ENCODE results near the gene GSE1.
"Not testable (repeated sequence)": the region's sequence is repeated elsewhere in the genome, so short reads cannot be mapped to it uniquely, and the experiment has no call there.

The GSE1 gene

GRCh38 chr16:85590506-85590832, 22.7 kb upstream of the GSE1 start:
- Histone ChIP-seq H3K36me3 (no peaks in the 10 kb centered on the region), H3K4me3 (ENCODE audit: low read depth in 1 of 2, low read length in 1 of 2) (no peak overlapping the region), H3K27ac (no peak overlapping the region), H3K27me3 (no peaks in the 10 kb centered on the region), H3K4me1 (ENCODE audit: control insufficient read depth in 1 of 2, insufficient read depth in 1 of 2, low read depth in 1 of 2, low read length in 1 of 2) (no peaks in the 10 kb centered on the region), H3K9me3 (no peaks in the 10 kb centered on the region)
- TF ChIP-seq CTCF (IDR thresholded peaks at IDR 0.05): no peak

GRCh38 chr16:85591381-85591780, 21.7 kb upstream of the GSE1 start:
- no peaks in the 10 kb centered on the region for H3K9me3 ChIP-seq
- H3K4me1 ChIP-seq (ENCODE audit: control insufficient read depth in 1 of 2, insufficient read depth in 1 of 2, low read depth in 1 of 2, low read length in 1 of 2): no peaks in the 10 kb centered on the region
- no peaks in the 10 kb centered on the region for H3K36me3 ChIP-seq
- TF ChIP-seq CTCF (IDR thresholded peaks at IDR 0.05): no peak
- no peak overlapping the region for H3K4me3 ChIP-seq (ENCODE audit: low read depth in 1 of 2, low read length in 1 of 2)
- no peak overlapping the region for H3K27ac ChIP-seq
- H3K27me3 ChIP-seq: no peaks in the 10 kb centered on the region

GRCh38 chr16:85592277-85592676, 20.8 kb upstream of the GSE1 start:
- H3K27ac ChIP-seq; H3K9me3 ChIP-seq; H3K27me3 ChIP-seq; H3K4me3 ChIP-seq (ENCODE audit: low read depth in 1 of 2, low read length in 1 of 2); H3K4me1 ChIP-seq (ENCODE audit: control insufficient read depth in 1 of 2, insufficient read depth in 1 of 2, low read depth in 1 of 2, low read length in 1 of 2); H3K36me3 ChIP-seq: not testable (repeated sequence)

GRCh38 chr16:85592700-85593493, 20.2 kb upstream of the GSE1 start:
- TF ChIP-seq CTCF (IDR thresholded peaks at IDR 0.05): no peak
- no peak overlapping the region for H3K27ac ChIP-seq
- H3K27me3 ChIP-seq: no peaks in the 10 kb centered on the region
- H3K4me3 ChIP-seq (ENCODE audit: low read depth in 1 of 2, low read length in 1 of 2): no peak overlapping the region
- H3K4me1 ChIP-seq (ENCODE audit: control insufficient read depth in 1 of 2, insufficient read depth in 1 of 2, low read depth in 1 of 2, low read length in 1 of 2): no peaks in the 10 kb centered on the region
- H3K36me3 ChIP-seq: no peaks in the 10 kb centered on the region
- H3K9me3 ChIP-seq: no peaks in the 10 kb centered on the region

- no peaks in the 10 kb centered on the region for H3K36me3 ChIP-seq
- H3K9me3 ChIP-seq: no peaks in the 10 kb centered on the region
- no peak for TF ChIP-seq CTCF (IDR thresholded peaks at IDR 0.05)
- H3K4me3 ChIP-seq (ENCODE audit: low read depth in 1 of 2, low read length in 1 of 2): no peak overlapping the region
- no peaks in the 10 kb centered on the region for H3K4me1 ChIP-seq (ENCODE audit: control insufficient read depth in 1 of 2, insufficient read depth in 1 of 2, low read depth in 1 of 2, low read length in 1 of 2)
- no peaks in the 10 kb centered on the region for H3K27me3 ChIP-seq
- no peak overlapping the region for H3K27ac ChIP-seq
Observed at GRCh38 chr16:85593494-85594221, 19.5 kb upstream of the GSE1 start.

- Histone ChIP-seq H3K9me3 (no peaks in the 10 kb centered on the region), H3K4me1 (ENCODE audit: control insufficient read depth in 1 of 2, insufficient read depth in 1 of 2, low read depth in 1 of 2, low read length in 1 of 2) (no peaks in the 10 kb centered on the region), H3K27me3 (no peaks in the 10 kb centered on the region), H3K4me3 (ENCODE audit: low read depth in 1 of 2, low read length in 1 of 2) (no peak overlapping the region), H3K36me3 (no peaks in the 10 kb centered on the region), H3K27ac (no peak overlapping the region)
- no peak for TF ChIP-seq CTCF (IDR thresholded peaks at IDR 0.05)
Observed at GRCh38 chr16:85594273-85594977, 18.7 kb upstream of the GSE1 start.

Data from neutrophil (primary cell).